Choroid plexus epithelial cell (primary cell): ENCODE measurements around the gene CTIF.
A peak's percentile ranks its signal among the peaks of the same experiment; 100 is the strongest.

Source experiments
- DNase-seq: peaks from one replicate; pipeline ENCODE4 v3.0.0-alpha.2; 2010; ENCODE audit warnings: low read depth
- H3K4me3 ChIP-seq: 2 replicates; pipeline ENCODE4 v1.5.1; 2011; ENCODE audit warnings: low read depth, mild to moderate bottlenecking, control low read depth, low read length, moderate library complexity
- CTCF ChIP-seq: conservative IDR thresholded peaks from 2 replicates; pipeline ENCODE4 v1.5.1; 2011; ENCODE audit warnings: low read depth, mild to moderate bottlenecking, control low read depth, inconsistent platforms, low read length, moderate library complexity

CTIF gene

GRCh38 chr18:48872234-48873145 lies 333.7 kb downstream of the CTIF start:
- TF ChIP-seq CTCF = no peak
- H3K4me3 ChIP-seq = no peak overlapping the region
- DNase-seq = peak; percentile 43

- no peak overlapping the region for H3K4me3 ChIP-seq
- DNase-seq = no peak
- no peak for TF ChIP-seq CTCF
Observed at GRCh38 chr18:48874233-48874632, 335.4 kb downstream of the CTIF start.

- no peak for TF ChIP-seq CTCF
- DNase-seq = no peak
- H3K4me3 ChIP-seq = no peak overlapping the region
Observed at GRCh38 chr18:48874701-48875162, 335.9 kb downstream of the CTIF start.

GRCh38 chr18:48875314-48875941 lies 336.6 kb downstream of the CTIF start:
- no peak overlapping the region for H3K4me3 ChIP-seq
- no peak for DNase-seq
- no peak for TF ChIP-seq CTCF

- DNase-seq = peak; percentile 48
- no peak overlapping the region for H3K4me3 ChIP-seq
- TF ChIP-seq CTCF = peak; percentile 34
Observed at GRCh38 chr18:48875942-48876511, 337.2 kb downstream of the CTIF start.

- no peak for DNase-seq
- H3K4me3 ChIP-seq = no peak overlapping the region
- TF ChIP-seq CTCF = no peak
Observed at GRCh38 chr18:48876590-48876989, 337.8 kb downstream of the CTIF start.
